ENCODE data around the gene DSCAM.

DSCAM gene

GRCh38 chr21:40615505-40616376 is 231.2 kb downstream of the DSCAM start:
- no peak for DNase-seq (ENCODE audit: low read depth in 2 of 2)

- DNase-seq (ENCODE audit: low read depth in 2 of 2) = no peak
Observed at GRCh38 chr21:40613546-40614030, 233.4 kb downstream of the DSCAM start.

GRCh38 chr21:40610345-40610744 is 236.6 kb downstream of the DSCAM start:
- no peak for DNase-seq (ENCODE audit: low read depth in 2 of 2)

- no peak for DNase-seq (ENCODE audit: low read depth in 2 of 2)
Observed at GRCh38 chr21:40606341-40606740, 240.6 kb downstream of the DSCAM start.

GRCh38 chr21:40605094-40605493 is 241.9 kb downstream of the DSCAM start:
- no peak for DNase-seq (ENCODE audit: low read depth in 2 of 2)

- no peak for DNase-seq (ENCODE audit: low read depth in 2 of 2)
Observed at GRCh38 chr21:40603774-40604173, 243.2 kb downstream of the DSCAM start.

GRCh38 chr21:40602080-40602479 is 244.9 kb downstream of the DSCAM start:
- no peak for DNase-seq (ENCODE audit: low read depth in 2 of 2)

- DNase-seq (ENCODE audit: low read depth in 2 of 2) = no peak
Observed at GRCh38 chr21:40595806-40596205, 251.2 kb downstream of the DSCAM start.

GRCh38 chr21:40587736-40588346 is 259.1 kb downstream of the DSCAM start:
- DNase-seq (ENCODE audit: low read depth in 2 of 2) = no peak

- DNase-seq (ENCODE audit: low read depth in 2 of 2) = no peak
Observed at GRCh38 chr21:40586575-40586974, 260.4 kb downstream of the DSCAM start.

GRCh38 chr21:40577285-40578043 is 269.5 kb downstream of the DSCAM start:
- no peak for DNase-seq (ENCODE audit: low read depth in 2 of 2)

- no peak for DNase-seq (ENCODE audit: low read depth in 2 of 2)
Observed at GRCh38 chr21:40575976-40576375, 271.0 kb downstream of the DSCAM start.

- DNase-seq (ENCODE audit: low read depth in 2 of 2) = no peak
Observed at GRCh38 chr21:40569357-40569756, 277.6 kb downstream of the DSCAM start.

GRCh38 chr21:40568807-40569206 is 278.2 kb downstream of the DSCAM start:
- no peak for DNase-seq (ENCODE audit: low read depth in 2 of 2)

GRCh38 chr21:40567501-40567900 is 279.5 kb downstream of the DSCAM start:
- no peak for DNase-seq (ENCODE audit: low read depth in 2 of 2)

- DNase-seq (ENCODE audit: low read depth in 2 of 2) = no peak
Observed at GRCh38 chr21:40566486-40566885, 280.5 kb downstream of the DSCAM start.

- DNase-seq (ENCODE audit: low read depth in 2 of 2) = no peak
Observed at GRCh38 chr21:40564318-40564717, 282.6 kb downstream of the DSCAM start.

GRCh38 chr21:40563900-40564299 is 283.1 kb downstream of the DSCAM start:
- DNase-seq (ENCODE audit: low read depth in 2 of 2) = no peak

- no peak for DNase-seq (ENCODE audit: low read depth in 2 of 2)
Observed at GRCh38 chr21:40562242-40563002, 284.5 kb downstream of the DSCAM start.

- DNase-seq (ENCODE audit: low read depth in 2 of 2) = no peak
Observed at GRCh38 chr21:40556442-40556968, 290.5 kb downstream of the DSCAM start.

- no peak for DNase-seq (ENCODE audit: low read depth in 2 of 2)
Observed at GRCh38 chr21:40555021-40555528, 291.9 kb downstream of the DSCAM start.
